ENCODE data around the gene GRK1. TPM values are rescaled to one million over a fixed set of nuclear protein-coding genes. Genes with fewer than 3 reads are reported as not detected.

GRK1 gene
- total and polyA plus RNA-seq, 2 of the 13 experiments (the other 11 are each of a cell fraction or from before 2014, with no cell fraction given) = 0.07 to 0.12 TPM

DNA sequence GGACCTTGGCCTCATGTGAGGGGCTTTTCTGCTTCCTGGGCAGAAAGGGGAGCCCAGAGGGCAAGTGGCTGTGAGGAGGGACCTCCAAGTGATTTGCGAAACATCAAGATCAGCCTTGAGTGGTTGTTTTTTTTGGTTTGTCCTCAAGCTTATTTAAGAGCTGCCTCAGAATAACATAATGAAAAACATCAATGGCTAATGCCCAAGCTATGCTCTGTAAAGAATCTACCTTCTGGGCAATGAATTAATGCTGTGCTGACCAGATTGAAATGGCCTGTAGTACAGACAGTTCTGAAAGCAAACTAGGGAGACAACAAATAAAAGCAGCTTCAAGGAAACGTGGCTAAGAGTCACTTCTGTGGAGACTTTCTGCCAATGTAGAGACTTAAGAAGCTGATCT is 100.3 kb downstream of the GRK1 start:
- Histone ChIP-seq H3K36me3 (replicated peaks in 1 of 2; ENCODE audit: control insufficient read depth in 1 of 2, insufficient read depth in 2 of 2, low read length in 2 of 2) (no peaks in the 10 kb centered on the region), H3K4me2 (ENCODE audit: low read depth, low read length) (no peak overlapping the region), H2AFZ (ENCODE audit: low read length) (no peak overlapping the region), H3K27ac (ENCODE audit: extremely low read length, insufficient read depth, low read length) (no peak overlapping the region), H3K4me3 (replicated peaks in 1 of 3; ENCODE audit: insufficient read depth in 1 of 3, low read depth in 2 of 3, low read length in 3 of 3) (no peak overlapping the region), H3K9ac (ENCODE audit: insufficient read depth, low read depth, low read length) (no peak overlapping the region), H3K9me3 (ENCODE audit: low read length) (no peaks in the 10 kb centered on the region), H3K4me1 (ENCODE audit: insufficient read depth, low read length) (peaks cover 14% of the 10 kb centered on the region; the same call in 1 of the 2 replicates), H4K20me1 (ENCODE audit: insufficient read depth, low read length) (no peaks in the 10 kb centered on the region), H3K27me3 (ENCODE audit: control insufficient read depth in 1 of 2, insufficient read depth in 2 of 2, low read length in 2 of 2) (peaks cover 5 to 76% of the 10 kb centered on the region in 2 experiments; a peak in 4 of 5 replicates), H3K79me2 (ENCODE audit: insufficient read depth, low read length) (no peaks in the 10 kb centered on the region)
- BruUV-seq (replicated peaks) = no TSS peak
- no peak for TF ChIP-seq ZNF556 (CRISPR knock-in tag; IDR thresholded peaks at IDR 0.05; ENCODE audit: borderline replicate concordance)
- TF ChIP-seq SP2 (CRISPR knock-in tag; IDR thresholded peaks at IDR 0.05) = no peak
- no peak for TF ChIP-seq ZNF329 (CRISPR knock-in tag; IDR thresholded peaks at IDR 0.05; ENCODE audit: low read depth)
- no peak for TF ChIP-seq MAFK (conservative IDR thresholded peaks at IDR 0.05 in 1 of 2, IDR thresholded peaks at IDR 0.05 in 1 of 2; ENCODE audit: low read length in 2 of 2)
- TF ChIP-seq ZNF776 (CRISPR knock-in tag; IDR thresholded peaks at IDR 0.05) = no peak
- TF ChIP-seq, protein P1, sequence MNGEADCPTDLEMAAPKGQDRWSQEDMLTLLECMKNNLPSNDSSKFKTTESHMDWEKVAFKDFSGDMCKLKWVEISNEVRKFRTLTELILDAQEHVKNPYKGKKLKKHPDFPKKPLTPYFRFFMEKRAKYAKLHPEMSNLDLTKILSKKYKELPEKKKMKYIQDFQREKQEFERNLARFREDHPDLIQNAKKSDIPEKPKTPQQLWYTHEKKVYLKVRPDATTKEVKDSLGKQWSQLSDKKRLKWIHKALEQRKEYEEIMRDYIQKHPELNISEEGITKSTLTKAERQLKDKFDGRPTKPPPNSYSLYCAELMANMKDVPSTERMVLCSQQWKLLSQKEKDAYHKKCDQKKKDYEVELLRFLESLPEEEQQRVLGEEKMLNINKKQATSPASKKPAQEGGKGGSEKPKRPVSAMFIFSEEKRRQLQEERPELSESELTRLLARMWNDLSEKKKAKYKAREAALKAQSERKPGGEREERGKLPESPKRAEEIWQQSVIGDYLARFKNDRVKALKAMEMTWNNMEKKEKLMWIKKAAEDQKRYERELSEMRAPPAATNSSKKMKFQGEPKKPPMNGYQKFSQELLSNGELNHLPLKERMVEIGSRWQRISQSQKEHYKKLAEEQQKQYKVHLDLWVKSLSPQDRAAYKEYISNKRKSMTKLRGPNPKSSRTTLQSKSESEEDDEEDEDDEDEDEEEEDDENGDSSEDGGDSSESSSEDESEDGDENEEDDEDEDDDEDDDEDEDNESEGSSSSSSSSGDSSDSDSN (CRISPR knock-in tag; IDR thresholded peaks at IDR 0.05) = no peak
- TF ChIP-seq SMAD1 (CRISPR knock-in tag; IDR thresholded peaks at IDR 0.05; ENCODE audit: borderline replicate concordance, low read depth) = no peak
- no peak for TF ChIP-seq SYNCRIP (IDR thresholded peaks at IDR 0.05; ENCODE audit: insufficient read depth, low read depth, low read length)
- no peak for TF ChIP-seq ZNF749 (CRISPR knock-in tag; IDR thresholded peaks at IDR 0.05; ENCODE audit: borderline replicate concordance)
- TF ChIP-seq ARNT (IDR thresholded peaks at IDR 0.05) = no peak
- TF ChIP-seq RARG (CRISPR knock-in tag; IDR thresholded peaks at IDR 0.05; ENCODE audit: low read depth) = no peak
- no peak for TF ChIP-seq KDM1A (CRISPR knock-in tag; IDR thresholded peaks at IDR 0.05)
- DNase-seq (ENCODE audit: low spot score) (no peak), ATAC-seq (no peak), FAIRE-seq (no peak)
- intact Hi-C loops (cut with micrococcal nuclease; ENCODE audit: unreplicated experiment) (no loop called here), in situ Hi-C loops (cut with HindIII; ENCODE audit: extremely low pct_ligation_motif_present, low pct_unique_long_range_greater_than_20kb) (no loop called here)
- CTCF ChIA-PET (ENCODE audit: low intra/inter-chr PET ratio, low total read pairs) = no interaction called here
- POLR2A ChIA-PET = no interaction called here
- WGBS (ENCODE audit: low lambda C conversion rate) = 48% methylated on average over 2 of the region's 2 CpGs

Measured in HepG2 (cell line).